NCI-H446 (cell line): Measurements from ENCODE around the gene PHETA1.

Source experiments
- DNase-seq, 2 experiments: peaks; one replicate each; lab custom pipeline; 2025; lab: John Stamatoyannopoulos, UW

The PHETA1 gene

GRCh38 chr12:111322336-111323250 lies 46.3 kb downstream of the PHETA1 start:
- DNase-seq, result peak in 1 of 2 experiments; percentile 43

GRCh38 chr12:111321317-111321716 lies 47.6 kb downstream of the PHETA1 start:
- no peak for DNase-seq

- DNase-seq, result no peak
Observed at GRCh38 chr12:111320258-111321050, 48.4 kb downstream of the PHETA1 start.

- DNase-seq, result no peak
Observed at GRCh38 chr12:111319600-111320257, 49.2 kb downstream of the PHETA1 start.

- no peak for DNase-seq
Observed at GRCh38 chr12:111318450-111318849, 50.4 kb downstream of the PHETA1 start.

GRCh38 chr12:111316671-111317070 lies 52.2 kb downstream of the PHETA1 start:
- DNase-seq, result no peak

- no peak for DNase-seq
Observed at GRCh38 chr12:111314953-111315539, 53.8 kb downstream of the PHETA1 start.

GRCh38 chr12:111313833-111314259 lies 55.0 kb downstream of the PHETA1 start:
- peak; percentile 8 to 70 for DNase-seq

GRCh38 chr12:111312708-111313107 lies 56.2 kb downstream of the PHETA1 start:
- no peak for DNase-seq

- DNase-seq, result no peak
Observed at GRCh38 chr12:111312016-111312415, 56.9 kb downstream of the PHETA1 start.

- no peak for DNase-seq
Observed at GRCh38 chr12:111311011-111311410, 57.9 kb downstream of the PHETA1 start.
